GM23248 (cell line): ENCODE measurements around the gene CAMK2D. TPM values are rescaled to one million over a fixed set of nuclear protein-coding genes. Genes with fewer than 3 reads are reported as not detected.

Experiments used
- DNase-seq: peaks from one replicate; pipeline ENCODE4 v3.0.0-alpha.2; 2015
- H2AFZ ChIP-seq: fragments of 200-600 bp; sonication (generic); 2 replicates; pipeline ENCODE4 v1.6.1; 2016; ENCODE audit warnings: antibody characterized with exemption
- H3F3A ChIP-seq: fragments of 200-600 bp; sonication (generic); 2 replicates; pipeline ENCODE4 v1.6.1; 2016; ENCODE audit warnings: mild to moderate bottlenecking, antibody characterized with exemption, mixed run types; ENCODE audit not compliant: insufficient read depth
- H3K27ac ChIP-seq: fragments of 200-600 bp; sonication (generic); 2 replicates; pipeline ENCODE4 v1.5.1; 2016; ENCODE audit warnings: mild to moderate bottlenecking
- H3K27me3 ChIP-seq: fragments of 200-600 bp; sonication (generic); replicated peaks from 2 replicates; pipeline ENCODE4 v1.6.1; 2016; ENCODE audit warnings: mild to moderate bottlenecking; ENCODE audit not compliant: insufficient read depth
- H3K36me3 ChIP-seq: fragments of 200-600 bp; sonication (generic); 2 replicates; pipeline ENCODE4 v1.6.1; 2016; ENCODE audit warnings: low read depth, mild to moderate bottlenecking
- H3K4me1 ChIP-seq: fragments of 200-600 bp; sonication (generic); 2 replicates; pipeline ENCODE4 v1.6.1; 2016; ENCODE audit warnings: mild to moderate bottlenecking; ENCODE audit not compliant: insufficient read depth
- H3K4me2 ChIP-seq: fragments of 200-600 bp; sonication (generic); one replicate; pipeline ENCODE4 v1.6.1; 2016; ENCODE audit warnings: mild to moderate bottlenecking; ENCODE audit not compliant: unreplicated experiment
- H3K4me3 ChIP-seq: fragments of 200-600 bp; sonication (generic); 2 replicates; pipeline ENCODE4 v1.5.1; 2016; ENCODE audit warnings: mild to moderate bottlenecking
- H3K79me2 ChIP-seq: fragments of 200-600 bp; sonication (generic); 2 replicates; pipeline ENCODE4 v1.6.1; 2016; ENCODE audit warnings: mild to moderate bottlenecking; ENCODE audit not compliant: insufficient read depth
- H3K9ac ChIP-seq: fragments of 200-600 bp; sonication (generic); 2 replicates; pipeline ENCODE4 v1.6.1; 2016; ENCODE audit warnings: mild to moderate bottlenecking
- H3K9me2 ChIP-seq: fragments of 200-600 bp; sonication (generic); 2 replicates; pipeline ENCODE4 v1.6.1; 2016; ENCODE audit warnings: mixed run types, mild to moderate bottlenecking, moderate library complexity; ENCODE audit not compliant: insufficient read depth
- H3K9me3 ChIP-seq: fragments of 200-600 bp; sonication (generic); one replicate; pipeline ENCODE4 v1.6.1; 2017; ENCODE audit warnings: low read depth
- H4K20me1 ChIP-seq: fragments of 200-600 bp; sonication (generic); 2 replicates; pipeline ENCODE4 v1.6.0; 2016; ENCODE audit not compliant: insufficient read depth
- EZH2 ChIP-seq: fragments of 200-600 bp; sonication (generic); IDR thresholded peaks from 2 replicates; pipeline ENCODE4 v1.6.1; 2018; ENCODE audit warnings: antibody characterized with exemption, mild to moderate bottlenecking; ENCODE audit not compliant: insufficient read depth, poor library complexity, severe bottlenecking
- EZH2phosphoT487 ChIP-seq: fragments of 200-600 bp; sonication (generic); IDR thresholded peaks from 2 replicates; pipeline ENCODE4 v1.6.1; 2018; ENCODE audit warnings: antibody characterized with exemption, moderate library complexity, mild to moderate bottlenecking, low read depth; ENCODE audit not compliant: insufficient read depth
- WGBS, 2 experiments: methylation state at CpG; one replicate each; pipeline ENCODE4 v1.1.6; 2015 to 2017; ENCODE audit warnings: low lambda C conversion rate in 2 of 2, low coverage in 1 of 2; ENCODE audit errors: missing lambda C conversion rate in 2 of 2; 5-methylcytosine and 5-hydroxymethylcytosine counted together
- in situ Hi-C: fragments of 300-500 bp; cut with MboI; formaldehyde crosslinking; loops from 2 replicates; pipeline ENCODE4 v1.15.0; 2020
- polyA plus RNA-seq: library from polyadenylated mRNA; unstranded; fragments of >200 nt; fragmentation: Nextera tagmentation; extraction: Ambion mirVana; gene quantifications from 2 replicates; pipeline ENCODE4 v1.2.1, GENCODE V29; 2016
- total RNA-seq: library from RNA; depleted of rRNA; stranded (reverse); fragments of >200 nt; shearing (Covaris generic); gene quantifications from 2 replicates; pipeline ENCODE4 v1.2.3, GENCODE V29; 2014

Gene CAMK2D
- total and polyA plus RNA-seq, 2 experiments from 2014 or later, result 78.8 to 94.5 TPM

DNA sequence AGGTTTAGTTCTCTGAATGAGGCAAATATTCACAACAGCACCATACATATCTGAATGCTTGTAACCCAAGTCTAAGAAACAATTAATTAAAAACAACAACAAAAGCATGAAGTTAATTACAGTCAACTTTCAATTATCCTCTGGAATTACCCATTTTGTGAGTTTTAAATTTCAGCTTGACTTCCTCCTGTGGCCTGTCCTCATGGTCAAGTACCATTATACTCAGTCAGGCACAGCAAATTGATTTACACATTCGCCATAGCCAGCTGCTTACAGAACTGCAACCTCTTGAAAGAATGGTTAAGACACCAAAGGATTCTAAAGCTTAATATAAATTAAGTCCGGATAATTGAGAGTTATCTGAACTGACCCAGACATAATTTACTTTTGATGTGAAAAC lies 306.5 kb downstream of the CAMK2D start:
- H4K20me1 ChIP-seq, result no peaks in the 10 kb centered on the region
- no peak overlapping the region for H3K4me2 ChIP-seq
- H3K27me3 ChIP-seq, result no peaks in the 10 kb centered on the region
- in situ Hi-C loops, result no loop called here
- H3K4me3 ChIP-seq, result no peak overlapping the region
- WGBS, 2 experiments, result 96% methylated on average over 2 of the region's 2 CpGs
- no peaks in the 10 kb centered on the region for H3K79me2 ChIP-seq
- no peak overlapping the region for H3K27ac ChIP-seq
- no peaks in the 10 kb centered on the region for H3F3A ChIP-seq
- no peak for DNase-seq
- H3K9me2 ChIP-seq, result no peaks in the 10 kb centered on the region
- H3K9me3 ChIP-seq, result no peaks in the 10 kb centered on the region
- peaks cover 59% of the 10 kb centered on the region for H3K36me3 ChIP-seq
- TF ChIP-seq EZH2 (no peak), EZH2phosphoT487 (no peak)
- H2AFZ ChIP-seq, result no peak overlapping the region
- H3K9ac ChIP-seq, result no peak overlapping the region
- no peaks in the 10 kb centered on the region for H3K4me1 ChIP-seq

DNA sequence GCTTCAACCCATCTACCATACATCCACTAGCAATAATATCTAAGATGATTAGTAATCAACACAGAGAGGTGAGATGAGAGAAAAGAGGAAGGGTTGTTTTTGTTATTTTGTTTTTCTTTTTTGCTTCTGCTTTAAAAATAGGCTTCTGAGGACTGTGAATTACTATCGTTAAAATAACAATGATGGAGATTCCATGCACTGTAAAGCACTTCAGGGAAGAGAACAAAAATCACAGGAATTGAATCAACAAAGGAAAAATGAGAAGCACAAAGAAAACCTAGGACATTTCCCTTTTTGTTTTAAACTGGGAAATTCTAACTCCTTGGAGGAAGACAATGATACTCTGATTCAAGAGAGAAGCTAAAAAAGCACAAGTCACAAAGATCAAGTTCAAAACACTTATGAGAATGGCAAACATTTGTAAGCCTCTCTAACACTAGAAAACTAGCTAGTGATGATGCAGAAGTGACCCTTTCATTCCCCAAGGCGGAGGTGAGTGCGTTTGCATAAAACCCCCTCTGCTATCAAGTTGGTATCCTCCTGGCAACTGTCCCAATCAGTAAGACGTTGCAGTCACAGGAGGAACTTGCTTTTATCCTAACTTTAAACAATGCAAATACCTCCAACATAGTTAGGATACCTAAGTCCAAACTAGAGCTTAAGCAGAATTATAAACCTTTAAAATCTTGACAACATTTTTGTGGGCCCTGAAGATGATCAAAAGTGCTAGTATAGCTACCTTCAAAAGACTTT lies 308.5 kb downstream of the CAMK2D start:
- no peaks in the 10 kb centered on the region for H3K27me3 ChIP-seq
- DNase-seq, result no peak
- H3K4me3 ChIP-seq, result no peak overlapping the region
- no peaks in the 10 kb centered on the region for H3K9me2 ChIP-seq
- H3K27ac ChIP-seq, result no peak overlapping the region
- in situ Hi-C loops, result no loop called here
- H3K9ac ChIP-seq, result no peak overlapping the region
- 70 to 74% methylated on average over 4 of the region's 4 CpGs for WGBS, 2 experiments
- no peak overlapping the region for H2AFZ ChIP-seq
- H3K4me1 ChIP-seq, result no peaks in the 10 kb centered on the region
- no peaks in the 10 kb centered on the region for H4K20me1 ChIP-seq
- H3F3A ChIP-seq, result peaks cover 9% of the 10 kb centered on the region
- H3K36me3 ChIP-seq, result peaks cover 42% of the 10 kb centered on the region
- TF ChIP-seq EZH2phosphoT487 (no peak), EZH2 (no peak)
- H3K4me2 ChIP-seq, result no peak overlapping the region
- H3K9me3 ChIP-seq, result no peaks in the 10 kb centered on the region
- no peaks in the 10 kb centered on the region for H3K79me2 ChIP-seq

DNA sequence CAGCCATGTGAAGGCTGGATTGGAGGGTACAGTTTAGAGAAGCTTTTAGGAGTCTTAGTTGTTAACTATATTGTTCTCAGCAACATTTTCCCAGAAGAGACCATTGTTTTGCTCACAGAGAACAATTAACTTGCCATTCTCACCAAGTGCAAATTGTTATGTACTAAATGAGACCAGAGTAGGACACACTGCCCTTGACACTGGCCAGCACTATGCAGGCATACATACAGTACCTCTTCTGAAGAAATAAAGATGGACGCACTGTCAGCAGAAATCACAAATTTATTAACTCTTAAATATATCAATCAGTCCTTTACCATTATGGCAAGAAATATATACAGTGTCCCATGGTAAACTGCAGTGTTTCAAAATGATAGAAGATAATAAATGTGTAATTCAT lies 309.4 kb downstream of the CAMK2D start:
- no peak overlapping the region for H3K9ac ChIP-seq
- DNase-seq, result no peak
- no peaks in the 10 kb centered on the region for H3K4me1 ChIP-seq
- no peaks in the 10 kb centered on the region for H3K79me2 ChIP-seq
- no peaks in the 10 kb centered on the region for H4K20me1 ChIP-seq
- no peaks in the 10 kb centered on the region for H3K27me3 ChIP-seq
- no peak overlapping the region for H2AFZ ChIP-seq
- TF ChIP-seq EZH2phosphoT487 (no peak), EZH2 (no peak)
- no peak overlapping the region for H3K4me2 ChIP-seq
- WGBS, 2 experiments, result 94 to 97% methylated on average over 1 of the region's 1 CpG
- H3K36me3 ChIP-seq, result peaks cover 33% of the 10 kb centered on the region
- in situ Hi-C loops, result no loop called here
- H3K4me3 ChIP-seq, result no peak overlapping the region
- H3K9me2 ChIP-seq, result no peaks in the 10 kb centered on the region
- H3K9me3 ChIP-seq, result no peaks in the 10 kb centered on the region
- no peak overlapping the region for H3K27ac ChIP-seq
- peaks cover 18% of the 10 kb centered on the region for H3F3A ChIP-seq

DNA sequence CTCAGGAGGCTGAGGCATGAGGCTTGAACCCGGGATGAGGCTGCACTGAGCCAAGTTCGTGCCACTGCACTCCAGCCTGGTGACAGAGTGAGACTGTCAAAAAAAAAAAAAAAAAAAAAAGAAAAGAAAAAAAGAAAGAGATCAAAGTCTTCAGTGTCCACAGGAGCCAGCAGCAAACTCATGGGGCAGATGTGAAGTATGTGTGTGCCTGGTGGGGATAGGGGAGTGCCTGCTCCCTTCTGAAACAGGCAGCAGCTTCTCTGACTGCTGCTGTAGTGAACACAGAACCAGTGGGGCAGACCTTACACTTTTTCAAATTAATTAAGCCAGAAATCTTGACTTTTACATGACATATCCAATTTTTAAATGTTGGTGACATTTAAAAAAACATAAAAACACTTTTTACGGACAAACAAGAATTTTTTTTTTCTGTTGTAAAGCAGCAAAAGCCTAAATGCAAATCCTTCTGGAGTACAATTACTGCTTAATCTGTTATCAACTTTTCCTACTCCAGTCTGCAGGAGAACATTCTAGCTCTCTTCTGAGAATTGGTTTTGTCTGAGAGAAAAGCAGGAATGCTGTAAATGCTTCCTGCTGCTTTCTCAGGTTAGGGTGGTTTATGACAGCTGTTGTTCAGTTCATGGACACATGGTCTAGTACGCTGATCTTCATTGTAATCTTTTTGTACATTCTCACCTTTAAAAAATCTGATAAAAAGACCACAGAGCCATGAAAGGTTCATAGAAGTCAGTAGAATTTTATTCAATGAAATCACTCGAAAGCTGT lies 311.1 kb downstream of the CAMK2D start:
- peaks cover 10% of the 10 kb centered on the region for H3K4me1 ChIP-seq
- no peak for DNase-seq

More for the DNA sequence above, 311.1 kb downstream of the CAMK2D start:
- Histone ChIP-seq H3K79me2 (no peaks in the 10 kb centered on the region), H4K20me1 (no peaks in the 10 kb centered on the region), H2AFZ (no peak overlapping the region), H3K27ac (no peak overlapping the region), H3K36me3 (peaks cover 17% of the 10 kb centered on the region), H3K9me2 (no peaks in the 10 kb centered on the region), H3K9ac (no peak overlapping the region), H3F3A (peaks cover 34% of the 10 kb centered on the region), H3K4me3 (no peak overlapping the region), H3K27me3 (no peaks in the 10 kb centered on the region), H3K9me3 (no peaks in the 10 kb centered on the region), H3K4me2 (no peak overlapping the region)
- TF ChIP-seq EZH2phosphoT487, result no peak
- TF ChIP-seq EZH2, result no peak
- in situ Hi-C loops, result no loop called here
- WGBS, 2 experiments, result 76% methylated on average over 4 to 5 of the region's 5 CpGs
